ENCODE results near the gene UTS2B. TPM values are rescaled to one million over a fixed set of nuclear protein-coding genes. Genes with fewer than 3 reads are reported as not detected.
A peak's percentile ranks its signal among the peaks of the same experiment; 100 is the strongest.
"Not testable (repeated sequence)": the region's sequence is repeated elsewhere in the genome, so short reads cannot be mapped to it uniquely, and the experiment has no call there.

UTS2B gene
- total and polyA plus RNA-seq, 12 donors, result 0.07 to 0.69 (median 0.43) TPM; not detected in 5

GRCh38 chr3:191254098-191254873, 76.0 kb downstream of the UTS2B start:
- DNase-seq, result no peak
- WGBS, 4 donors, result 44 to 82% (median 75%) methylated on average over 3 of the region's 3 CpGs
- no peaks in the 10 kb centered on the region for H3K27me3 ChIP-seq
- no peaks in the 10 kb centered on the region for H3K36me3 ChIP-seq (replicated peaks in 1 of 2)
- TF ChIP-seq POLR2A (IDR thresholded peaks at IDR 0.05) (no peak), CTCF (IDR thresholded peaks at IDR 0.05) (no peak)
- intact Hi-C loops (cut with DNase I), result no loop called here
- H3K27ac ChIP-seq, result no peak overlapping the region
- H3K4me1 ChIP-seq (replicated peaks in 1 of 2), result peaks cover 0 to 4% of the 10 kb centered on the region in 2 donors
- no peaks in the 10 kb centered on the region for H3K9me3 ChIP-seq (replicated peaks in 1 of 3)
- H3K4me3 ChIP-seq, result no peak overlapping the region

- Histone ChIP-seq H3K36me3 (replicated peaks in 1 of 2) (no peaks in the 10 kb centered on the region), H3K9me3 (replicated peaks in 1 of 3) (no peaks in the 10 kb centered on the region), H3K4me3 (no peak overlapping the region), H3K27ac (no peak overlapping the region), H3K27me3 (no peaks in the 10 kb centered on the region), H3K4me1 (replicated peaks in 1 of 2) (peaks cover 0 to 4% of the 10 kb centered on the region in 2 donors)
- intact Hi-C loops (cut with DNase I), result no loop called here
- 70 to 84% (median 76%) methylated on average over 6 of the region's 6 CpGs for WGBS, 4 donors
- no peak for DNase-seq
- TF ChIP-seq CTCF (IDR thresholded peaks at IDR 0.05) (no peak), POLR2A (IDR thresholded peaks at IDR 0.05) (no peak)
Measured at GRCh38 chr3:191253089-191253799, 77.1 kb downstream of the UTS2B start.

GRCh38 chr3:191246630-191247029, 83.7 kb downstream of the UTS2B start:
- Histone ChIP-seq H3K9me3 (replicated peaks in 1 of 3) (no peaks in the 10 kb centered on the region), H3K4me1 (replicated peaks in 1 of 2) (no peaks in the 10 kb centered on the region), H3K27me3 (no peaks in the 10 kb centered on the region), H3K4me3 (no peak overlapping the region), H3K36me3 (replicated peaks in 1 of 2) (no peaks in the 10 kb centered on the region), H3K27ac (no peak overlapping the region)
- no peak for DNase-seq
- intact Hi-C loops (cut with DNase I), result loop anchor here in 1 of 2 donors (10.0 kb wide), 1 partner anchor 148 kb away; no protein-coding TSS in a partner anchor
- TF ChIP-seq CTCF (IDR thresholded peaks at IDR 0.05) (no peak), POLR2A (IDR thresholded peaks at IDR 0.05) (no peak)
- WGBS, 4 donors, result 47 to 84% (median 73%) methylated on average over 1 of the region's 1 CpG

- not testable (repeated sequence) for H3K4me3 ChIP-seq; H3K36me3 ChIP-seq (replicated peaks in 1 of 2); H3K27me3 ChIP-seq; H3K4me1 ChIP-seq (replicated peaks in 1 of 2); H3K9me3 ChIP-seq (replicated peaks in 1 of 3)
- WGBS, 4 donors, result 75 to 82% (median 80%) methylated on average over 5 of the region's 5 CpGs
- intact Hi-C loops (cut with DNase I), result loop anchor here in 1 of 2 donors (10.0 kb wide), 1 partner anchor 149 kb away; no protein-coding TSS in a partner anchor
- peak overlapping the region in 1 of 5 donors; percentile 59 for H3K27ac ChIP-seq
- peak in 6 of 7 donors; percentile 21 to 54 (median 42) for DNase-seq
Measured at GRCh38 chr3:191246034-191246433, 84.3 kb downstream of the UTS2B start.
